HepG2 (cell line): ENCODE data around the gene KRTAP1-1. TPM values are rescaled to one million over a fixed set of nuclear protein-coding genes. Genes with fewer than 3 reads are reported as not detected.

ENCODE experiments used
- ARID3A ChIP-seq: IDR thresholded peaks from 2 replicates; pipeline ENCODE4 v1.6.1; 2012; ENCODE audit warnings: low read depth, low read length, improper control_type of control experiment
- E2F1 ChIP-seq: sonication (generic); formaldehyde crosslinking; IDR thresholded peaks from 2 replicates; pipeline ENCODE4 v1.5.0; 2020; ENCODE audit warnings: missing genetic modification reagents
- SMYD3 ChIP-seq: sonication (generic); formaldehyde crosslinking; IDR thresholded peaks from 2 replicates; pipeline ENCODE4 v1.8.1; 2023; ENCODE audit warnings: mild to moderate bottlenecking, missing genetic modification reagents
- TGIF2 ChIP-seq: IDR thresholded peaks from 2 replicates; pipeline ENCODE4 v1.6.1; 2016; ENCODE audit warnings: control low read depth, missing compliant biosample characterization
- ZFP90 ChIP-seq: sonication (generic); formaldehyde crosslinking; IDR thresholded peaks from 2 replicates; pipeline ENCODE4 v1.8.0; 2022; ENCODE audit warnings: missing genetic modification reagents, mild to moderate bottlenecking, inconsistent platforms, borderline replicate concordance
- ZNF232 ChIP-seq: sonication (generic); formaldehyde crosslinking; IDR thresholded peaks from 2 replicates; pipeline ENCODE4 v1.4.0; 2020; ENCODE audit warnings: missing genetic modification reagents, borderline replicate concordance
- polyA plus RNA-seq, 8 experiments: library from polyadenylated mRNA; depleted of rRNA in 3 of 8; stranded (reverse) in 7 of 8; unstranded in 1 of 8; fragments of >200 nt; fragmentation: Illumina TruSeq in 4 of 8; extraction: Trizol in 4 of 8; gene quantifications; 2 replicates each; pipeline versions ENCODE4 v1.2.1 to v1.2.3, GENCODE V29; 2011 to 2016; ENCODE audit warnings: low read depth in 4 of 8, missing spikeins in 1 of 8, mixed read lengths in 1 of 8; ENCODE audit not compliant: insufficient read depth in 1 of 8
- total RNA-seq, 5 experiments: library from RNA; depleted of rRNA; stranded (reverse); fragments of >200 nt; fragmentation: Illumina TruSeq; extraction: Trizol; gene quantifications; 2 replicates each; pipeline ENCODE4 v1.2.3, GENCODE V29; 2016; ENCODE audit warnings: low read depth in 1 of 5
- TF ChIP-seq, protein P1 (sequence below), 2 experiments: IDR thresholded peaks; 2 replicates each; pipeline ENCODE4 v1.6.1; 2011 to 2012; ENCODE audit warnings: low read length in 2 of 2, borderline replicate concordance in 1 of 2, low read depth in 1 of 2, mild to moderate bottlenecking in 1 of 2, moderate library complexity in 1 of 2

Gene KRTAP1-1
- total and polyA plus RNA-seq, 2 of the 13 experiments (the other 11 are each of a cell fraction or from before 2014, with no cell fraction given), result not detected

GRCh38 chr17:41008811-41009210, 32.4 kb downstream of the KRTAP1-1 start, which contains the start of gene KRTAP3-1 (continued):
- TF ChIP-seq, protein P1, sequence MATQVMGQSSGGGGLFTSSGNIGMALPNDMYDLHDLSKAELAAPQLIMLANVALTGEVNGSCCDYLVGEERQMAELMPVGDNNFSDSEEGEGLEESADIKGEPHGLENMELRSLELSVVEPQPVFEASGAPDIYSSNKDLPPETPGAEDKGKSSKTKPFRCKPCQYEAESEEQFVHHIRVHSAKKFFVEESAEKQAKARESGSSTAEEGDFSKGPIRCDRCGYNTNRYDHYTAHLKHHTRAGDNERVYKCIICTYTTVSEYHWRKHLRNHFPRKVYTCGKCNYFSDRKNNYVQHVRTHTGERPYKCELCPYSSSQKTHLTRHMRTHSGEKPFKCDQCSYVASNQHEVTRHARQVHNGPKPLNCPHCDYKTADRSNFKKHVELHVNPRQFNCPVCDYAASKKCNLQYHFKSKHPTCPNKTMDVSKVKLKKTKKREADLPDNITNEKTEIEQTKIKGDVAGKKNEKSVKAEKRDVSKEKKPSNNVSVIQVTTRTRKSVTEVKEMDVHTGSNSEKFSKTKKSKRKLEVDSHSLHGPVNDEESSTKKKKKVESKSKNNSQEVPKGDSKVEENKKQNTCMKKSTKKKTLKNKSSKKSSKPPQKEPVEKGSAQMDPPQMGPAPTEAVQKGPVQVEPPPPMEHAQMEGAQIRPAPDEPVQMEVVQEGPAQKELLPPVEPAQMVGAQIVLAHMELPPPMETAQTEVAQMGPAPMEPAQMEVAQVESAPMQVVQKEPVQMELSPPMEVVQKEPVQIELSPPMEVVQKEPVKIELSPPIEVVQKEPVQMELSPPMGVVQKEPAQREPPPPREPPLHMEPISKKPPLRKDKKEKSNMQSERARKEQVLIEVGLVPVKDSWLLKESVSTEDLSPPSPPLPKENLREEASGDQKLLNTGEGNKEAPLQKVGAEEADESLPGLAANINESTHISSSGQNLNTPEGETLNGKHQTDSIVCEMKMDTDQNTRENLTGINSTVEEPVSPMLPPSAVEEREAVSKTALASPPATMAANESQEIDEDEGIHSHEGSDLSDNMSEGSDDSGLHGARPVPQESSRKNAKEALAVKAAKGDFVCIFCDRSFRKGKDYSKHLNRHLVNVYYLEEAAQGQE (IDR thresholded peaks at IDR 0.05; ENCODE audit: borderline replicate concordance in 1 of 2, low read depth in 1 of 2, low read length in 2 of 2), result no peak
- TF ChIP-seq E2F1 (CRISPR knock-in tag) (no peak), TGIF2 (CRISPR knock-in tag) (no peak), ZFP90 (CRISPR knock-in tag) (0 out of 2 replicates have a peak, but pooled peaks have one; percentile 16), ARID3A (no peak), ZNF232 (no peak), SMYD3 (CRISPR knock-in tag) (0 out of 2 replicates have a peak, but pooled peaks have one; percentile 2)
